HG03280 (cell line): ENCODE data around the gene SUPT7L.
"Not testable (repeated sequence)": the region's sequence is repeated elsewhere in the genome, so short reads cannot be mapped to it uniquely, and the experiment has no call there.

ENCODE experiments used
- ATAC-seq: cut with Tn5 transposase; IDR thresholded peaks from one replicate; pipeline ENCODE4 v1.9.1; 2021; ENCODE audit warnings: mild to moderate bottlenecking, moderate library complexity; ENCODE audit not compliant: unreplicated experiment

SUPT7L gene

DNA sequence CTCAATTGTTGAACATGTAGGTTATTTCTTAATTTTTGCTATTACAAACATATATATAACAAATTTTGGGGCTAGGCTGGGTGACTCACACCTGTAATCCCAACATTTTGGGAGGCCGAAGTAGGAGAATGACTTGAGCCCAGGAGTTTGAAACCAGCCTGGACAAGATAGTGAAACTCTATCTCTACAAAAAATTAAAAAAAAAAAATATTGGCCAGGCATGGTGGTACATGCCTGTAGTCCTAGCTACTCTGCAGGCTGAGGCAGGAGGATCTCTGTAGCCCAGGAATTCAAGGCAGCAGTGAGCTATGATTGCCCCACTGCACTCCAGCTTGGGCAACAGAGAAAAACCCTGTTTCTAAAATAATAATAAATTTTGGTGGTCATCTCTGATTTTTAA, 23.8 kb upstream of the SUPT7L start:
- ATAC-seq: no peak

DNA sequence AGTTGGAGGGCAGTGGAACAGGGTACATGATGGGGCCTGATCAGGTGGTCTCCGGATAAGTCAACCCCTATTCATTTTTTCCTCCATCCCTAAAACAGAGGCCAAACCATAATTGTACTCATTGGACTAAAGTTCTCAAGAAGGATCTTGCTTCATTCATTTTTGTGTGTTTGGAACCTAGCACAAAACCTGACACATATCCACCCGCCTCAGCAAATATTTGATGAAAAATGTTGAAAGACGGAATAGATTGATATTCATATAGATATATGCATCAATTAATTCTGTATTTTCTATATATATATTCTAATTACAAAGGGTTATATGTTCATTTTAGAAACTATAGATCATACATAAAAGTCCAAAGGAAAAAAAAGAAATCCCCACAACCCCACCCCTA, 22.2 kb upstream of the SUPT7L start:
- no peak for ATAC-seq

DNA sequence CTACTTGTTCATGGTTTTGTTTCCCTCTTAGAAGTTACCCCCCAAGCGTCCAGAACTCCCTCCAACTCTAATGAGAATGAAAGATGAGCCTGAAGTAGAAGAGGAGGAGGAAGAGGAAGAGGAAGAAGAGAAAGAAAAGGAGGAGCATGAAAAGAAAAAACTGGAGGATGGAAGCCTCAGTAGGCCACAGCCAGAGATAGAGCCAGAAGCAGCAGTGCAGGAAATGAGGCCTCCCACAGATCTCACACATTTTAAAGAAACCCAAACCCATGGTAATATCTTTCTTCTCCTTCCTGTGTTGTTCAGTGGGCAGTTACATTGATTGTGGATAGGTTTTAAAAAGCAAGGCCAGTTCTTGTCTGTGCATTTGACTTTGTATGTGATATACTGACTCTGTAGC, 21.6 kb upstream of the SUPT7L start:
- not testable (repeated sequence) for ATAC-seq

DNA sequence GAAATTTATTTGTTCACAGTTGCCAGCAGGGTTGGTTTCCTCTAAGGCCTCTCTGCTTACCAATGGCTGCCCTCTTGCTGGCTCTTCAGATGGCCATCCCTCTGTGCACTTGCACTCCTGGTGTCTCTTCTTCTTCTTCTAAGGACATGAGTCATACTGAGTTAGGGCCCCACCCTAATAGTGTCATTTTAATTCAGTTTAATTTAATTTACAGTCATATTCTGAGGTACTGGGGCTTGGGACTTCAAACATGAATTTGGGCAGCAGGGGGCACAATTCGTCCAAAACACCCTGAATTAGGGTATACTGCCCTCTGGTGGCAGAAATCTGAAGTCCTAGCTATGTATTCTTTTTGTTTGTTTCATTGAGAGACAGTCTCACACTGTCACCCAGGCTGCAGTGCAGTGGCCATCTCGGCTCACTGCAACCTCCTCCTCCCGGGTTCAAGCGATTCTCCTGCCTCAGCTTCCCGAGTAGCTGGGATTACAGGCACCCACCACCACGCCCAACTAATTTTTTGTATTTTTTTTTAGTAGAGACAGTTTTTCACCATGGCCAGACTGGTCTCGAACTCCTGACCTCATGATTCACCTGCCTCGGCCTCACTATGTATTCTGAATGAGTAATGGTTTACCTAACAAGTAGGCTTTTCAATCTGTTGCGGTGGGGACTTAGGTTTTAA, 20.1 kb upstream of the SUPT7L start:
- ATAC-seq: peak; percentile 87

DNA sequence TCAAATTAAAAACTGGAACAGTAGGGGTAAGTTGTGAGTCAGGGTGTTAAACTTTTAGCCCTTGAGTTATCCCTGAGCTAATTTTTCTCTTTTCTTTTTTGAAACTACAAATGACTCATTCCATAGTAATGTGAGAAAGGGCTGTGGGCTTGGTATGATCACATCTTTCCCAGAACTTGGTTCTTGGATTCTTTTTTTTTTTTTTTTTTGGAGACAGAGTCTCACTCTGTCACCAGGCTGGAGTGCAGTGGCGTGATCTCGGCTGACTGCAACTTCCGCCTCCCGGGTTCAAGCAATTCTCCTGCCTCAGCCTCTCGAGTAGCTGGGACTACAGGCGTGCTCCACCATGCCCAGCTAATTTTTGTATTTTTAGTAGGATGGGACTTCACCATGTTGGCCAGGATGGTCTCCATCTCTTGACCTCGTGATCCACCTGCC, 18.9 kb upstream of the SUPT7L start:
- ATAC-seq: not testable (repeated sequence)

DNA sequence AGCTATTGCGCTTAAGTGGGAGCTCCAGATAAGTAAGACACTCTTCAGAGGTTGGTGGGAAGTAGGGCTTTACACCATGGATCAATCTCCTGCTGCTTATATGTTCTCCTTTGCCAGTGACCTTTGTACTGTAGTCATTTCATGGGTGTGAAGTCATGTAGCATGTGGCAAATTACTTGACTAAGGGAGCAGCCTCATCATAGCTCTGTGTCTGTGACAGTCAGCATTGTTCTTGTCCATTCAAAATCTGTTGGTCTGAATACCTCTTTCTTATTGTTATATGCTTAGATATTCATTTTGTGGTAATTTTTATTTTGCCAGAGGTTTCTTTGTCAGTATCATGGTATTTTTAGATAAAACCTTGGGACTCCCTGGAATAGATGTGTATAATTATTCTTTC, 18.4 kb upstream of the SUPT7L start:
- ATAC-seq: no peak

DNA sequence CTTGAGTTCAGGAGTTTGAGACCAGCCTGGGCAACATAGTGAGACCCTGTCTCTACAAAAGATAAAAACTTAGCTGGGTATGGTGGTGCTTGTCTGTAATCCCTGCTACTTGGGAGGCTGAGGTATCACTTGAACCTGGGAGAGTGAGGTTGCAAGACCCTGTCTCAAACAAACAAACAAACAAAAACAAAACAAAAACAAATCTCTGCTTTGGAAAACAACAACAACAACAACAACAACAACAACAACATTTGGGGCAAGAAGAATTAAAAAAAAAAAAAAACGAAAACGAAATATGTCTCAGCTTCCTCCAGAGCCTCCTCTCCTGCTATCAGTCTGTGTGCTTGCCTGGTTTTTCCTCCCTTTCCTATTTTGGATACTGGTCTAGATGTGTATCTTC, 17.2 kb upstream of the SUPT7L start:
- no peak for ATAC-seq

DNA sequence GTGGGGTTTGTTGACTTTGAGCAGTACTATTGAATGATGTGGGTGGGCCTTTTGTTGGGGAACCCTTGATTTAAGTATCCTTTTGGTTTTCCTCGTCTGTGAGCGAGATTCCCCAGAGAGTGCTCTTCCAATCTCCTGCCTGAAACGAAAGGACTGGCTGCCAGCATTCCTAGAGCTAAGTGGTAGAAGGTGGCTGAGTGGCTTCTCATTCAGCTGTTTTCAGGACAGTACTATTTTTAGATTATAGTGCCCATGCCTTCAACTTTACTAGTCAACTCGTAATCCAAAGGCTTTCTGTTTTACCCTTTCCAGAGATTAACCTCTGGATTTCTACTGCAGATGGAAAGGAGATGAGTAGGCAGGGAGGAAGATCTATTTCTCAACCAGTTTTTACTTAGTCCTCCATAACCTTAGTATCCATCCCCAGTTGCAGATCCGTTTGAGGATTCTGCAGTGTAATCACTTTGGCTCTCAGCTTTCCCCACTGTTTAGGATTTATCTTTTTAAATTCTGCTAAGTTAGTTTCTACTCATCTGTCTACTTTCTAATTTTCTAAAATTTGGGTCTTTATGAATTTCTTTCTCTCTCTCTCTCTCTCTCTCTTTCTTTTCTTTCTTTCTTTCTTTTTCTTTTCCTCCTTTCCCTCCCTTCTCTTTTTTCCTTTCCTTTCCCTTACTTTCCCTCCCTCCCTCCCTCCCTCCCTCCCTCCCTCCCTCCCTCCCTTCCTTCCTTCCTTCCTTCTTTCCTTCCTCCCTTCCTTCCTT, 9.5 kb upstream of the SUPT7L start:
- no peak for ATAC-seq

DNA sequence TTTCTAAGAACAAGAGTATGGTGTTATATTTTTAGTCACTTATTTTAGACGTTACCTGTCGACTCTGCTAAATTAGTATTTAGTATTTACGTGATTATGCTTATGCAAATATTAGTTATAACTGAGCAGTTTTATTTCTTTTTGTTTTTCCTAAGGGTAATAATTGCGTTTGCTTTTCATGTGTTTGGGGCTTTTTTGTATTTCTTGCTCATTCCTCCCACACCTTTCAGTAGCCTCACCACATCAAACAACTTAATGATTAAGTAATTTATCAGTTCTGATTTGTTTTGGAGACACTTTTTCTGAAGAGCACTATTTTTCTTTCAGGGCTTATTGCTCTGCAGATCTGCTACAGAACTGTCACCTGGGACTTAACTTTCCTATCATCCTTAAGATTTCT, 7.8 kb upstream of the SUPT7L start:
- no peak for ATAC-seq

DNA sequence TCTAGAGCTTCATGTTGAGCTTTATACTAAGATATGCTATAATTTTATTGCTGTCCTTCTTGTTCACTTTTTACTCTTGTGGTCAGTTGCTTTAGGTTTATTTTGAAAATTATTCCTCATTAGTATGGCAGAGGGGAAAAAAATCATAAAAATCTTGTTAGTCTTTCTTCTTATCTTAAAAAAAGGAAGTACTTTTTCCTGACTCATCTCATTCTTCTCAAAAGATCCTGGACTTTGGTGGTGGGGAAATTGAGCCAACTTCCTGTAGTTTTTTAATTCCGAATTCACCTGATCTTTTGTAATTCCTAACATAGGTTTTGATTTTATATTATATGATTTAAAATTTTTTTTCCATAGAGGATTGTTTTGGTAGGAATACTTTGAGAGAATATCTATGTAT, 4.0 kb upstream of the SUPT7L start:
- no peak for ATAC-seq

DNA sequence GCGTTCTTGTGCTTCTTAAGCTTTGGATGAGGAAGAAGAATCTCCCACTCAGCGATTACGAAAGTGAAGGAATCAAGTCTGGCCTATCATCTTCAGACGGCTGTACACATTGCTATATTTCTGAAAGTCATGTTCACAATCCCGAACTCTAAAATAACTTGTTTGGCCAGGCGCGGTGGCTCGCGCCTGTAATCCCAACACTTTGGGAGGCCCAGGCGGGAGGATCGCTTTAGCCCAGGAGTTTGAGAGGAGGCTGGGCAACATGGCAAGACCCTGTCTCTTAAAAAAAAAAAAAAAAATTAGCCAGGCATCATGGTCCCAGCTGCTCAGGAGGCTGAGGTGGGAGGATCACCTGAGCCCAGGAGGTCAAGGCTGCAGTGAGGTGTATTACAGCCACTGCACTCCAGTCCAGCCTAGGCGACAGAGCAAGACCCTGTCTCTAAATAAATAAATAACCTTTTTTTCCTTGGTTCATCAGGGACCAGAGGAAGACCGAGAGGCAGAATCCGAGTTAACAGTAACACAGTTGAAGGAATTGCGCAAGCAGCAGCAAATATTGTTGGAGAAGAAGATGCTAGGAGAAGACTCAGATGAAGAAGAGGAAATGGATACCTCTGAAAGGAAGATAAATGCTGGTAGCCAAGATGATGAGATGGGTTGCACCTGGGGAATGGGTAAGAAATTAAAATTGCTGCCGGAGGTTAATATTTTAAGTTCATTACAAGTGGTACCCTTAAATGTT, 1.4 kb upstream of the SUPT7L start:
- ATAC-seq: no peak

DNA sequence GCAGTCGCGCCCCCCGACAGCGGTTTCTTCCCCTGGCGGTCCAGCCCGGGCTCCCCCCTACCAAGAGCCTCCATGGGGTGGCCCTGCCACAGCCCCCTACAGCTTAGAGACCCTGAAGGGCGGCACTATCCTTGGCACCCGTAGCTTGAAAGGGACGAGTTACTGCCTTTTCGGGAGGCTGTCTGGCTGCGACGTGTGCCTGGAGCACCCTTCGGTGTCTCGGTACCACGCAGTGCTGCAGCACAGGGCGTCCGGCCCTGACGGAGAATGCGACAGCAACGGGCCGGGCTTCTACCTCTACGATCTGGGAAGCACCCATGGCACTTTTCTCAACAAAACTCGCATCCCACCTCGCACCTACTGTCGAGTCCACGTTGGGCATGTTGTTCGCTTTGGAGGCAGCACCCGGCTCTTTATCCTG, 750 bp upstream of the SUPT7L start:
- ATAC-seq: peak; percentile 13

DNA sequence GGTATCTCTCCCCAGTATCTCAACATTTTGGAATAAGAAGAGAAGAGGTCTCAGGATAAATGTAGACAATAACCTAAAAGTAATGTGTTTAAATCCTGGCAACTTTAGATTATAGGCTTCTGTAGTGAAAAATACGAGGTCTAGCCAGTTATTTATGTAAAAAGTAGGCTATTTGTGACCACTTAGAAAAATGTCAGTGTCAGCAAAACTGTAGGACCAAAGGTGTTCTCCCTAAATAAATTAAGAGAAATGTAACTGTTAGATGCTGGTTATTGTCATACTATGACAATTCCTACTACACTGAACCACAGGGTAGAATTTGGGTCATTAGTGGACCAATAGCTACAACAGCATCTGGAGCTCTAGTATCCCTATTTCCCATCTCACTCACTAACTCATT, 2.0 kb downstream of the SUPT7L start:
- no peak for ATAC-seq

DNA sequence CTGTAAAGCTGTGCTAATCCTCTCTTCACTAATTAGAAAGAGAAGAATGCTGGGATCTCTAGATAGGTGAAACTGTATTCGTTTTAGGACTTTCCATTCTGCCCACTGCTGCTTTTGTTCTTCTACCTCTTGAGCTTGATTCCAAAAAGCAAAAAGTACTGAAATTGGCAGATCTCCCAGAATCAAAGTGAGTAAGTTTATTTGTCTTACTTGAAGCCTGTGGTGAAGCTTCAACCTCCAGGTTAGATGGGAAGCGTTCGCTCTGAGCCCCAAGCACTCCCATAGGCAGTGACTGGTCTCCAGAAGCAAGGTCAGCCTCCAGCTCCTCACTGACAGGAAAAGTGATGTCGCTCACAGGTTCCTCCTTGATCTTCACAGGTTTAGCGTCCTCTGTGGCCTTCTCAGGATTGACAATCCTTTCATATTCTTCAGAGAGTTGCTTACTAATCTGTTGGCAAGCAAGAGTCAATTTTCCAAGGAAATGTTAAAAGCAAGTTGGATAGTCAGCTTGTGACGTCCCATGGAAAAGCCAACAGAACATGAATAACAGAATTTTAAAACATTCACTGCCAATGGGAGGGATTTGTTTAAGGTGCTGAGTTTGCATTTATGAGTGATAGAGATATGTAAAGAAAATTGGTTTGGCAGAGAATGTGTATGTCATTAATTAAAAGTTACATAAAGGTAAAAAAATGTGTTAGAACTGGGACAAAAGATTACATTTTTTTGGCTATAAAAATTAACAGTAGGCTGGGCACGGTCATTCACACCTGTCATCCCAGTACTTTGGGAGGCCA, 8.1 kb downstream of the SUPT7L start:
- no peak for ATAC-seq

DNA sequence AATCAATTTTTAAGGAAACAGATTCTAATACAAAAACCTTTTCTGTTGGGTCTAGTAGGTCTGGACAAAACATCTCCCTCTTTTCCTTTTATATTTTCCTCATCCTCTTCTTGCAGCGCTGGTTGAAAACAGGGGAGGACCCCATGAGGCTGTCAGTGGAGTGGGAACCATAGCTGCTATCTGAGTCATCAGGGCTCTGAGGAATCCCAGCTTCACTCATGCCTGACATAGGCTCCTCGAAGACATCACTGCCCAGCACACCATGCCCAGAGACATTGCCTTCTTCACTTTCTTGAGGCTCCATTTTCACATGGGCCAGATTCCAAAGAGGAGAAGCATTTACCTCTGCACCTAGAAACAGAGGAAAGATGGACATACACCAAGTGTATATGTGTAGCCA, 10.0 kb downstream of the SUPT7L start:
- no peak for ATAC-seq

DNA sequence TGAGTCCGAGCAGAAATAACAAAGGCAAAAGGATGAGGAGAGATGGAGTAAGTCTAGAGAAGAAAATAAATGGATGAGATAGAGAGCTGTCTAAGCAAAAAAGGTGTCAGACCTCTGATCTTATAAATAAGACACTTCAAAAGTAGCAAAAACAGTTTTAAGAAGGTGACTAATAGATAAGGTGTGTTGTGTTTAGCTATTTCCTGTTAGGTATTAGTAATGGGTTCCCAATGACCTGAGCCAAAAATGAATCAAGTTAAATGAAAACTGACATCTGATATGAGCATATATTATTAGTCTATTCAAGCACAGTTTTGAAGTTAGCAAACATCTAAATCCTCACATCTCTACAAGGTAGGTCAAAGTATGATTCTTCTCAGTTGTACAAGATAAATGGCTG, 10.6 kb downstream of the SUPT7L start:
- ATAC-seq: no peak

DNA sequence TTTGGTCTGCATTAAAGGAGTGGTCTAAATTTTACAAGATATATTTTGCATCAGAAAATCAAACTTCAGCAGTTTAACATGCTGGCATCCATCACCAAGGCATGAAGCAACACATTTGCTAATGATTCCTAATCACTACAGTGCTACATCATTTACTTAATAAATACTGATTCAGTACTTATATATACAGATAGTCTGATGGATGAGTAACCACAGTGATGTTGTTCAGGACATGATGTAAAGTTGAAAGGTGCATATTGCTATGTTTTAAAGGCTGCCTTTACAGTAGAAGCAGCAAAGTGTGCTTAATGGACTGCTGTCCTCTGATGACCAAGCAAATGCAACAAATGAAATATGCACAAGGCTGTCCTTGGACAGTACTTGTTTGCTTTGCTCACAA, 11.1 kb downstream of the SUPT7L start:
- no peak for ATAC-seq

DNA sequence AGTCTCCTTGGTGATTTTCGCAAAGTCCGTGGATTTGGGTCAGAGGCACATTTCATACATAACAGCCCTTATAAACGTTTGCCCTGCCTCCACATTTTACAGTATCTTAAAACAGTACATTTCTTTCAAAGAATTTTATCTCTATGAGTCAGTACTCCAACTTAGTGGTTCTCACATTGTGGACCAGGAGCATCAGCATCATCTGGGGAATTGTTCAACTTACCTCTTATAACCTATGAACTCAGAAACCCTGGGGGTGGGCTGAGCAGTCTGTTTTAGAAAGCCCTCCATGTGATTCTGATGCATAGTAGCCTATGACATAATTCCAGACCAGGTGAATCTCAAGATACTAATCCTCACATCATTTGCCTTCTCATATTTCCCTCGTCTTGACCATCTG, 12.4 kb downstream of the SUPT7L start:
- ATAC-seq: no peak

DNA sequence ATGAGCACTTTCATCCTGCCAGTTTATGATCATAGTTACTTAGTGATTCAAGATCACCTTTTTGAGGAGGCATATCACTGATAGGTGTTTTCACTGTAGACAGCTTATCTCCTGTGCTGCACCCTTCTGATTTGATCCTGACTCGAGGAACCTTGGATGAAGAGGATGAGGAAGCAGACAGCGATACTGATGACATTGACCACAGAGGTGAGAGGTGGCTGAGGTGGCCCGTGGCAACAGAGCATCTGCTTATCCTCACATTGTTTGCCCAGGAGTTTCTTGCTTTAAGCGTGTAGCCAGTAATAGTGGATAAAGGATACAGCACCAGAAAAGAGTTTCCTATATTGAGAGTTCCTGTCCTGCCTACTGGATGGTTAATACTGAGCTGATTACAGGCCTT, 15.7 kb downstream of the SUPT7L start:
- no peak for ATAC-seq

DNA sequence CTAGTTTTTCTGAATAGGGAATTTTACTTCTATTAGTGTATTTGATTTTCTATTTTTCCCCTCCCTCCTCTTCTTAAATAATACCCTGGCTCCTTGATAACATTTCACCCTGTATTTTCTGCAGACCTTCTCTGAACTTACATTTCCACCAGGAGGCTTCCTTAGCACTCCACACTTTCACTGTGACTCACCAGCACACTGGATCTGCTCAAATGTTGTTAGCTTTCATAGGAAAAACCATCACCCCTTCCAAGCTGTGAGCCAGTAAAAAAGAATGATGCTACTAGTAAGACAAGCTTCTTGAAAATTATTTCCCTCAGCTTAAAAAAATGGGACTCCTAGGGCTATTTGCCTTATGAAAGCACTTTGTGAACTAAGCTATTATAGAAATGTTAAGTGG, 16.1 kb downstream of the SUPT7L start:
- ATAC-seq: no peak

DNA sequence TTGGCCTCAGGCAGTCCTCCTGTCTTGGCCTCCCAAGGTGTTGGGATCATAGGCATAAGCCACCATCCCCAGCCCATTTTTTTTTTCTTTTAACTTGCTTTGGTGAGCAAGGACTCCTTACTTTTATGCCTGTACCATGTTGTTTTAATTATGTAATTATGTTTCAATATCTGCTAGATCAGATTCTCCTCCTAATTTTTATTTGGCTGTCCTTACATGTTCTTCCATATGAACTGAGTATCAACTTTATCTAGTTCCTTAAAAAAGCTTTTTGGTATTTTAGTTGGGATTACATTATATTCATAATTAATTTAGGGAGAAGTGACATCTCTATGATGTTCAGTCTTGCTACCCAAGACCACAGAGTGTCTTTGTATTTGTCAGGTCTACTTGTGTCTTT, 18.2 kb downstream of the SUPT7L start:
- no peak for ATAC-seq
